Measurements from ENCODE around the gene GAS7.

GAS7 gene

DNA sequence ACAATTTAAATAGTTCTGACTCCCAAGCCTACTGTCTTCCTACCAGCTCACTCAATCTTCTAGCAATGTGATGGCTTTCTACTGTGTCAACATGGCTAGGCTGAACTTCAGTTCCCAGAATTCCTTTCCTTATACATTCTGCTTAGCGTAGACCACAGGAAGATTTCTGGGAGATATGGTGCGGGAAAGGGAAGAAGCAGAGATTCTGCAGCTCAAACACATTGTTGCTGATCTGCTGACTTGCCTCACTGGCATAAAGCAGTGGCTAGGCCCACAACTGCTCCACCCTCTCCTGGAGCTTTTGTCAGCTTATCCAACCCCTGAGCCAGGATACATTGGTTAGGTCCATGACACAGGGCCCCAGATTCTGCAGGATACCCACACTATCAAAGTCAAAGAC, 58.8 kb downstream of the GAS7 start:
- in situ Hi-C loops (cut with MboI; ENCODE audit: low sequenced_read_pairs) = no loop called here

DNA sequence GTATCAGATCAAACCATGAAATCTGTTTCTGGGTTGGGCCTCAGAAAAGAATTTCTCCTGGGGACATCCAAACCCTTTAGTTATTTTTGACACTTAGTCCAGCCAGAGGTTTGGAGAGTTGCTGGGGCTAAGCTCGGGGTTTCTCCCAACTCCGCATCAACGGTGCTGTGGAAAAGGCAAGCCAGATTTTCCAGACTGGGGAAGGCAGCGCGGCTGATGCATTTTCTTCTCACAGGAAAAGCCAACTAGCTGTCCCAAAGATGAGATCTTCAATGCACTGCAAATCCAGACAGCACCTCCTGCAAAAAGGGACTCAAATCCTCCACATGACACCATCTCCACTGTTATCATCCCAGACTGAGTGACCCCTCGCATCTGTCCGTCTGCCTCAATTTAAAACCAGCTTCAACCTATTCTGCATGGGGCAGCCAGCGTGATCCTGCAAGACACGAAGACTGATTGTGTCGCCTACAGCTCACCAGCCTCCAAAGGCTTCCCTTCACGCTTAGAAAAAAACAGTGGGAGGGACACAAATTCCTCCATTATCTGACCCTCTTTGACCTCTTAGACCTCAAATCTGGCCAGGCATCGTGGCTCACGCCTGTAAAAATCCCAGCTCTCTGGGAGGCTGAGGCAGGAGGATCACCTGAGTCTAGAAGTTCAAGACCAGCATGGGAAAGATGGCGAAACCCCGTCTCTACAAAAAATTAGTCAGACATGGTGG, 62.0 kb downstream of the GAS7 start:
- in situ Hi-C loops (cut with MboI; ENCODE audit: low sequenced_read_pairs) = no loop called here

DNA sequence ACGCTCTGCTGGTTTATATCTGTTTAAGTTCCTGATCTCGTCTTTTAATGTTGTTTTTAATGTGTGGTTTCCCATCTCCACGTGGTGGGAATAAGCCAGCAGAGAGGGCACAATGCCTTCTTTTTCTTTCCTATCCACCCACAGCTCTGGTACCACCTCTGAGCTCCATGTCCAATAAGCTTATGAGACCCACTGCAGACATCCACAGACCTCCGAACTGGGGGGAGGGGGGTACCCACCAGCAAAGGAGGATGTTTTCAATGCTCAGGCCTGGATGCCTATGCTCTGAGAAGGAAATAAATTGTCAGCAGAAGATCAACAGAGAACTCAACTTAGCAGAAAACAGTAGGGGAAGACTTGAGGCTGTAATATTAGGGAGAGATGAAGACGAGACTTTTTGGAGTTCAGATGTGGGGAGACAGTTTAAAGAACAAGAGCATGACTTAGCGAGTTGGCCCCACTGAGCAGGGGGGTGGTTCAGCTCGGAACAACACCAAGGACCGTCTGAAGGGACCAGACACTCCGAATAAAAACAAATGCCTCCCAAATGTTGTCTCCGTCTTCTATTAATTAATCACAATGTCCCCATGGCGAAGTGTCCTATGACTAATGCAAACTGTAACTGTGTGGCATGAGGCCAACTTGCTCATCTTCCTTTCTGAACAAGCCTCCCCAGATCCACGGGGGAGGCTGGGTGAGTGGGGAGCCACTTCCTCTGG, 62.7 kb downstream of the GAS7 start:
- in situ Hi-C loops (cut with MboI; ENCODE audit: low sequenced_read_pairs) = no loop called here

DNA sequence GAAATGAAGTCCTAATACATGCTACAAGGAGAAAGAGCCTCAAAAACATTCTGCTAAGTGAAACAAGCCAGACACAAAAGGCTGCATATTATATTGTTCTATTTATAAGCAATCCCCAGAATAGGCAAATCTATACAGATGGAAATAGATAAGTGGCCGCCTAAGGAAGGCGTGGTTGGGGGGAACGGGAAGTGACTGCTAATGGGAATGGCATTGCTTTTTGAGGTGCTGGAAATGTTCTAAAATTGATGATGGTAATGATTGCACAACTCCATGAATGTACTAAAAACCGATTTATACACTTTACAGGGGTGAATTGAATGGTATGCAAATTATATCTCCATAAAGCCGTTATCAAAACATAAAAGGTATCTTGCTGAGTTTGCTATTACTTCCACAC, 67.7 kb downstream of the GAS7 start:
- in situ Hi-C loops (cut with MboI; ENCODE audit: low sequenced_read_pairs) = no loop called here

DNA sequence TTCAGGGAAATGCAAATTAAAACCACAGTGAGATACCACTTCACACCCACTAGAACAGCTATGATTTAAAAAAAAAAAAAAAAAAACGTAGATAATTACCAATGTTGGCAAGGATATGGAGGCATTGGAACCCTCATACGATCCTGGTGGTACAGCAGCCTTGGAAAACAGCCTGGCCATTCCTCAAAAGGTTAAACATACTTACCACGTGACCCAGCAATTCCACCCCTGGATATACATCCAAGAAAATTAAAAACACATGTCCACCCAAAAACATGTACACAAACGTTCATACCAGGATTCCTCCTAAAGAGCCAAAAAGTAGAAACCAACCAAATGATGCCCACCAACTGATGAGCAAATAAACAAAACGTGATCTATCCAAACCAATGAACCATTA, 68.1 kb downstream of the GAS7 start:
- in situ Hi-C loops (cut with MboI; ENCODE audit: low sequenced_read_pairs) = no loop called here

DNA sequence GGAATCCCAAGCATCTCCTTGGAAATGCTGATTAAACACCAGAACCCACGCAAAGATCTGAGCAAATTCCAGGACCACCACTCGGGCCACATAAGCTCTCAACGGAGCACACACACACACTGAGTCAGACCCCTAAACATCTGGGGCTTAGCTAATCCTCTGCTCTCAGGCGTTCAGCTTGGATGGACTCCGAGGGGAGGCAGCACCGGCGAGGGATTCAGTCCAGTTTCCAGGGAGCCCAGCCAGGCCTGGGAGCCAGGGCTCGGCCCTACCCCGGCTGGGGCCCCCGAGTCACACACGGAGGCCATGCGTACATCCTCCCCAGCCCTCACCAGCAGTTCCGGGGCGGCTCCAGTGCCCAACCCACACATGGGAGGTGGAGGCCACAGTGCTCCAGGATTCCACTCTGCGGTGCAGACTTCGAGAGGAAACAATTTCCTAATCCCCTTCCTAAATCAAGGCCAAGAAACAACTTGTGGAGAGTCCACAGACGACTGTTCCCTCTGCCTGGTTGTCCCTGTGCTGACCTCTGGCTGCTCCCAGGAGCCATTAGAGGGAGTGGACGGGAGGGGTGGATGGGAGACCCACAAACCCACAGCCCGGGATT, 70.5 kb downstream of the GAS7 start:
- in situ Hi-C loops (cut with MboI; ENCODE audit: low sequenced_read_pairs) = no loop called here

DNA sequence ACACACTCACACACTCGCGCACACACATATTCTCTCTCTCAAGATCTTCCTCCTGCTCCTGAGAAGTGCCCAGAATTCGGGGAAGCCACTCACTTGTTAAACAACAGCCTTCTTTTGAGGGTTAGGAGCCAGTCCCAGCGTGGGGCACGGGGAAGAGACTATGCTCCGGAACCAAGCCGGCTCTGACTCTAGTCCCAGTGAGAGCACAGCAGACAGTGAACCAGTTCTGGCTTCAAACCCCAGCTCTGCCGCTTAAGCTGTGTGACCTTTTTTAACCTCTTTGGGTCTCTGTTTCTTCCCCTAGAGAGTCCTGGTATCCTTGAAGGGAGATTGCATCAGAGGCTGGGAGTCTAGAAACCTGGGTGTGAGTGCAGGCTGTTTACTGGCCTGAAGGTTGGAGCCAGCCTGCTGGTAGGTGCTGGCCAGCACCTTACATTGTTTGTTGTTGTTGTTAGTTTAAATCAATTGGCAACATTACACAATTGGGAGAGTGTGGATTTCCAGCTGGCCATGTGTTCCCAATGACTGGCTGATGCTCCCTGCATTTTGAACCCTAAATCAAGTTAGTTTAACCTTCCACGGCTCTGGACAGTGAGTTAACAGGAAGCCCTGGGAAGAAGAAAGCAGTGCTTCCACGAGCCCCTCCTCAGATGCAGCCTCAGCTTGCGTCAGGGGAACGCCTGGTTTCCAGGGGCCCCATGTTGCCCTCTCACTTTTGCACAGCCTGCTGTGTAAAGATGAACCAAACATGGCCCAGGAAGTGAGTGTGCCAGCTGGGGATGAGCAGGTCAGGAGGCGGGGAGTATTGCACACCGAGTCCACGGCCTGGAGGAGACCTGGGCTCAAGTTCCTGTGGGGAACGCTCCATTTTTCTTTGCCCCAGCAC, 71.5 kb downstream of the GAS7 start:
- in situ Hi-C loops (cut with MboI; ENCODE audit: low sequenced_read_pairs) = no loop called here

DNA sequence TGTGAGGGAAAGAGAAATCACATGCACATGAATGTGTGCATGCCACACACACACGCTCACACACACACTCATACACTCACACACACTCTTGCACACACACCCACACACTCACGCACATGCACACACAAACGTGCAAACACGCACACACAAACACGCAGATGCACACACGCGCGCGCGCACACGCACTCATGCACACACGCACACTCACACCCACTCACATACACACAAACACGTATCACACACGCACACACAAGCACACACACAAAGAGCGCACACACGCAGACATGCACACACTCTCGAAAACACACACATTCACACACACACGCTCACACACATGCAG, 72.2 kb downstream of the GAS7 start:
- in situ Hi-C loops (cut with MboI; ENCODE audit: low sequenced_read_pairs) = no loop called here

DNA sequence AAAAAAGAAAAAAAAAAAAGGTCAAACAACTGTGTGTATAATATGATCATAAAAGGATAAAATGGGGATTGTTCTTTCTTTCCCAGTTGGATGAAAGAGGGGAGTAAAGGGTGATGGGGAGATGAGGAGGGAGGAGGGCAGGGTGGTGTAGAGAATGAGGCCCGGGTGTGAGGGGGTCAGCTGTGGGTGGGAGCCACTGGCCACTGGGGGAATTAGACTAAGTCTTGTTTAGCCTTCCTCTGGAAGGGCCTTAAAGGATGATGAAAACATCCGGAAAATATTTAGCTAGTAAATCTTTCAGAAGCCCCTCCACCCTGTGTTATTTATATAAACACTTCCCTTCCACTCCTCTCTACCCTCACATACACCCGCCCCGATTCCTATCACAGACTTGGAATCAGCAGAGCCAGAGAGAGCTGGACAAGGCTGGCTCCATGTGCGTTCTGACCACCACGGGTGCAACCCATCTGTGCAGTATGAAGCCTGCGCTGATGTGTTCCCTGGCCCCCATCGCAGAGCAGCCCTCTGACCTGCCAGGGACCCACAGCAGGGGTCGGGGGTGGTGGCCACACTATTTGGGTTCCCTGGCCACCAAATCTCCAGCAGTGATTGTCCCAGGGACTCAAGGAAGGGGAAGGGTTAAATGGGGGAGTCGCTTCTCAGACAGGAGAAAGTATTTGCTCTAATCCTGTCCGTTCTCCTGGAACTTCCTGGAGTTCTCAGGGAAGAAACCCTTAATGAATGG, 72.7 kb downstream of the GAS7 start:
- in situ Hi-C loops (cut with MboI; ENCODE audit: low sequenced_read_pairs) = no loop called here

DNA sequence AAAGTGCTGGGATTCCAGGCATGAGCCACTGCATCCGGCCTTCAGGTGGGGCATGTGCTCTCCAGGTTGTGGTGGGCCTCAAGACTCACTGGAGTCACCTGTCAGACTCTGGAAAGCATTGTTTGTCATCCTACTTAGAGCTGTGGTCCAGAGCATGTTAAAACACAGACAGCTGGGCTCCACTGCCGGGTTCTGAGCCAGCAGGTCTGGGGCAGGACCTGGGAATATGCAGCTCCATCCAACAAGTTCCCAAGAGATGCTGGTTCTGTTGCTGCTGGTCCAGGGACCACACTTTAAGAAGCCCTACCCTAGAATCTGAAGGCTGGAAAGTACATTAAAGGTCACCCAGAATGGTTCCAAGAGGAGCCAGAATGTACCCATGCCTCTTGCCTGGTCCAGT, 75.3 kb downstream of the GAS7 start:
- in situ Hi-C loops (cut with MboI; ENCODE audit: low sequenced_read_pairs) = no loop called here

DNA sequence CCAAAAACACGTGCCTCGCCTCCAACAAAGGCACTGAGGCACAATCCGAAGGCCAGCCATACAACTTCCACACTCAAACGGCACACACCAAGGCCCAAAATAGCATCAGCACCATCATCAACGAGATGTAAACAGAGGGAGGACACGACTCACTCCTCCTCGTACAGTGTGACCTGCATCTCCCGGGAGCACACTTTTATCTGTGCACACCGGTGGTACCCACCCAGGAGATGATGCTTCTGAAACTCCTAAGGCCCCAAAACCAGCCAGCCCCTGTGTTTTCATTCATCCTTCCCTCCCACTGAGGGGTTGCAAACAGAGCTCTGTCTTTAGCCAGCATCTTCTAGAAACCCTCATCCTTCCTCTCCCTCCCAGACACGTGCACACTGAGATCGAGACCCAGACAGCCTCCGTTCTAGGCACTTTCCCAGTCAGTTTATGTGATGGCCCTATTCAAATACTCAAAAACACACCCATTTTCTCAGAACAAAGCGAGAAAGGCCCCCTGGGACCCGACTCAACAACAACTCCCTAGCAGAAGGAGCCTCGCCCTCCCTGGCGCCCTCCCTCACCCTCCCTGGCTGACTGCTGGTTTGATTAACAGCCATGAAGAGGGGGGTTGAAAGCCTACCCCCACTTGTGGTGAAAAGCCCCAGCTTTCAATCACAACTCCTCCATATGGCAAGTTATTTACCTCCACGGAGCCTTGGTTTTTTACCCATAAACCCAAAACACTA, 76.3 kb downstream of the GAS7 start:
- in situ Hi-C loops (cut with MboI; ENCODE audit: low sequenced_read_pairs) = no loop called here

DNA sequence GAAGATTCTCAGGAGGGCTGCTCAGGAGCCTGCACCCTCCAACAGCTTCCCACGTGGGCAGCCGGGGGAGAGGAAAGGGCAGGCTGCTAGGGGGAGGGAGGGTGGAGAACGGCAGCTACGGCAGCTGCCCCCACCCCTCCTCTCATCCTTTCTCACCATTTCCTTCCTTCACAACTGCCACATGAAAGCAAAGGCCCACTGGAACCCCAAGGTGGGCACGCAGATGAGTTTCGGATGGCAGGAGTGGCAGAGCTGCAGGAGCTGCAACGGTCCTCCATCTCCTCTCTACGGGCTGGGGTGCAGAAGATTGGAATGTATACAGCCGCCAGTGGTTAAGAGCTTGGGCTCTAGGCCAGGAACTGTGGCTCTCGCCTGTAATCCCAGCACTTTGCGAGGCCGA, 77.7 kb downstream of the GAS7 start:
- in situ Hi-C loops (cut with MboI; ENCODE audit: low sequenced_read_pairs) = no loop called here

DNA sequence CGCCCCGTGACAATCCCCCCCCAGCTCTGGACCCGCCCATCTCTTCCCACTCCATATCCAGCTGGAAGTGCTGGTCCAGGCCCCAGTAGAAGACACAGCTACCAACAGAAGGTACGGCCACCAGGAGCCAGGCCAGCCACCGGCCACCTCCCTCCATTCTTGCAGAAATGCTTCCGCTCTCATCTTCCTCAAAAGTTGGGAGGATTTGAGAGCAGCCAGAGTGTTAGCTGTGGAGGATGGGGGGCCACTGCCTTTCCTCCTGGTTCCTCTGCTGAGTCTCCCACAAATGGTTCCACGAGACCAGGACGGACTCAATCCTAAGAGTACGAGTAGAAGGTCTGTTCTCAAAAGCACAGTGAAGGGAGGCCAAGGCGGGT, 78.3 kb downstream of the GAS7 start:
- in situ Hi-C loops (cut with MboI; ENCODE audit: low sequenced_read_pairs) = no loop called here

DNA sequence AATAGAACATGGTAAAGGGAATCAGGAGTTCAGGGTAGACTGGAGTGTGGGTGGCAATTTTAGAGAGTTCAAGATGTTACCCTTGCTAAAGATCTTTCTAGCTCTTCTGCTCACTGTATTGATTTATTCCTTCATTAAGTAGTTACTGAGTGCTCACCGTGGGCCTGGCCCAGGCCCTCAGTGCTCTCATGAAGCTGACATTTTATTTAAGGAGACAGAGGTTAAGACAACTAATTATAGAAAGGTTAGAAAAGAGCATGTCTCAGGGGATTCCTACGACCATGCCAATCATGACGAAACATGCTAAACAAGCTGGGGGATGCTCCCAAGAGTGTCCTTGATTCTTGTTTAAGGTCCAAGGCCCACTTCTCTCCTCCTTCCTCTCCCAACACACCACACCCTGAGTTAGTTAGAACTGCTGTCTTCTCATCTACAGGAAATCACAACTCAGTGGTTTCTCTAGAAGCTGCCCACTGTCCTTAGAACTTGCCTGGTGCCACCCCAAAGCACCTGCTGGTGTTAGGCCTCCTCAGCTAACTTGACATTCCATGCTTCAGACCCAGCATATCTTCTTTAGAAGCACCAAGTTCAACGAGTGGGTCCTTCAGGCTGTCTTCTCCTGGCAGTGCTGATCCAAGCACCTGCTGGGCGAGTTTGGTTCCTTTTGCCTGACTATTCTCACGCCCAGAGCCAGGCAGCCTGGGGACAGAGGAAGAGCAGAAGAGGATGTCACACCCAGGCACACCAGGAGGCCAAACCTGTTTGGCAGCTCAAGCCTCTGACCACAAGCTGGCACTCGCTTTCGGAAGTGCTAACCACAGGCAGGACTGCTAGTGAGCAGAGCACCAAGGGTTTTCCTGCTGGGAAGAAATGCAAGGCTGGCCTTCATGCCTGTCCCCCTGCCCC, 79.0 kb downstream of the GAS7 start:
- in situ Hi-C loops (cut with MboI; ENCODE audit: low sequenced_read_pairs) = no loop called here

DNA sequence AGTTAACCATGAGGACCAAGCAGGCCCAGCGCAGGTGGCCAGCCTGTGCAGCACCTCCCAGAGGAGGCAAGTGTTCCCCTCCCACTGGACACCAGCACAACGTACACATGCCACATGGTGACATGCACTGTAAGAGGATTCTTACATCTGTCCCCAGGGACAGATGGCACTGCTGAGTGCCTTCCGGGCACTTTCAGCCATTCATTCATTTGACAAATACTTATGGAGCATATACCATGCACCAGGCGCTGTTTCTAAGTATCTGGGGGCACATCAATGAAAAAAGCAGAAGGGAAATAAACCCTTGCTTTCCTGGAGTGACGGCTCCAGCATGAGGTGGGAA, 79.6 kb downstream of the GAS7 start:
- in situ Hi-C loops (cut with MboI; ENCODE audit: low sequenced_read_pairs) = no loop called here

DNA sequence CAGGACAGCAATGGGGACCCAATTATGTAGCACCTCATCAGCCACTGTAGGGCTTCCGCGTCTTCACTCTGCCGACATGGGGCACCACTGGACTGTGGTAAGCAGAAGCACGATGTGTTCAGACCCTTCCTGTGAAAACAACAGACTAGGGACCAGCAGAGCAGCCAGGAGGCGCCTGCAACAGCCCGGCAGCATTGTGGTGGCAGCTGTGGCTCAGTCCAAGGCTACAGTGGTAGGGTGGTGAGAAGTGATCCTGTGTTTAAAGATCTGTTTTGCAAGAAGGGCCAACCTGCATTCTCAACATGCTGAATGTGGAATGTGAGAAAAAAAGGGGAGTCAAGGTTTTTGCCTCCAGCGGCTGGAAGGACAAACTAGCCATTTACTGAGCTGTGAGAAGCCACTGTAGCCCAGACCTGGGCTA, 80.8 kb downstream of the GAS7 start:
- in situ Hi-C loops (cut with MboI; ENCODE audit: low sequenced_read_pairs) = no loop called here

DNA sequence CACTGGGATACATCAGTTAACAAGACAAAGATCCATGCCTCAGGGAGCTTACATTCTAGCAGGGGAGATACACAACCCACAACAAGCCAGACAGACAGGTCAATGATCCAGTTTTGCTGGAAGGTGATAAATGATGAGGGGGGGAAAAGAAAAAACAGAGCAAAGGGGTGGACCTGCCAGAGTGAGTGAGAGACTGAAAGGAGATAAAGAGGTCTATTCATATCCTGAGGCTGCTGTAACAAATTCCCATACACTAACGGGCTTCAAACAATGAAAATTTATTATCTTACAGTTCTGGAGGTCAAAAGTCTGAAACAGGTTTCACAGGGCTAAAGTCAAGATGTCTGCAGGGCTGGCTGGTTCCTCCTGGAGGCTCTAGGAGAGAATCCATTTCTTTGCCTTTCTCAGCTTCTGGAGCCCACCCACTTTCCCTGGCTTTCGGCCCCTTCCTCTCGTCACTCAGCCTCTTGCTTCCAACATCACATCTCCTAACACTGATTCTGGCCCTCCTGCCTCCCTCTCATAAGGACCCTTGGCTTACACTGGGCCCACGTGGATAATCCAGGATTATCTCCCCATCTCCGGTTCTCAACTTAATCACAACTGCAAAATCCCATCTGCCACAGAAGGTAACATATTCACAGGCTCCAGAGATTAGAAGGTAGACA, 81.5 kb downstream of the GAS7 start:
- in situ Hi-C loops (cut with MboI; ENCODE audit: low sequenced_read_pairs) = no loop called here

DNA sequence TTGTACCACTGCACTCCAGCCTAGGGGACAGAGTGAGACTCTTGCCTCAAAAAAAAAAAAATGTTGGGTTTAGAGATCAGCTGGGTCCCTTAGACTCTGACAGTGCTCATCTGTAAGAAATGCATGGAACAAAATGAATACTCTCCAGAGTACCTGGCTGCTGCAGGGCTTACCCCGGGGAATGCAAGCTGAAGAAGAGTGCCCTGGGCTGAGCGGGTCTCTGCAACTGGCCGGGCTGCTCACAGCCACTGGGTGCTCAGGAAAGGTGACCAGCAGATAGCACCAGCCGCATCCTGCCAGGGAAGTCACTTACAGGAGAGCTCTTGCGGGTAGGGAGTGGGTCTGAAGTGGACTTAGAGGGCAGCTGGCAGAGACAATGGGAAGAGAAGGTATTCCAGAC, 82.1 kb downstream of the GAS7 start:
- in situ Hi-C loops (cut with MboI; ENCODE audit: low sequenced_read_pairs) = no loop called here

DNA sequence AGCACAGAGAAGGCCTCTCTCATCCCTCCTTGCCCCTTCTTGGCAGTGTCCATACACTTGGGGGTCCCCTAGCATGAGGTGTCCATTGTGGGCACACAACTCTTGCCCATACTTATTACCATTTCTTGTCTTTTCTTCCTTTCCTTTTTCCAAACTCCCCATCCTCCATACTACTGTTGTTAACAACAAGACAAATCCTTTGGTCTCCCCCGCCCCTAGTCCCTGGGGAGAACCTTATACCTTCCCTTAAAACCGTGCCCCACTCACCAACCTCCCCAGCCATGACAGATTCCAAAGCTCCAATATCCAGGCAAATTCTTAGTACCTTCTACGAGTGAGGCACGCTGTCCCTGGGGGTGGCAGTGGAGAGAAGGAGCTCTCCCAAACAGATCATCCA, 82.9 kb downstream of the GAS7 start:
- in situ Hi-C loops (cut with MboI; ENCODE audit: low sequenced_read_pairs) = no loop called here
